Gastroesophageal sphincter (tissue), 4 donors: ENCODE results near the gene PRKG2. TPM values are rescaled to one million over a fixed set of nuclear protein-coding genes. Genes with fewer than 3 reads are reported as not detected.

Source experiments
- ATAC-seq: fragments of 150-250 bp; one replicate; pipeline ENCODE4 v1.9.1; 2016; ENCODE audit warnings: mild to moderate bottlenecking, moderate library complexity
- H3K27ac ChIP-seq, 4 donors: fragments of 200-600 bp; sonication (generic) in 3 of 4; 1 replicate in 3 of 4; 2 replicates in 1 of 4; pipeline ENCODE4 v1.5.1; 2016 to 2019
- H3K27me3 ChIP-seq: fragments of 200-600 bp; sonication (generic); one replicate; pipeline ENCODE4 v1.5.1; 2019
- H3K36me3 ChIP-seq, 2 donors: fragments of 200-600 bp; sonication (generic); one replicate each; pipeline ENCODE4 v1.5.1; 2019; ENCODE audit warnings: control low read depth in 1 of 2
- H3K4me1 ChIP-seq, 3 donors: fragments of 200-600 bp; sonication (generic); 1 replicate in 2 of 3; 2 replicates in 1 of 3; pipeline ENCODE4 v1.5.1; 2016 to 2019; ENCODE audit warnings: control low read depth in 2 of 3
- H3K4me3 ChIP-seq, 2 donors: fragments of 200-600 bp; sonication (generic); one replicate each; pipeline ENCODE4 v1.5.1; 2019; ENCODE audit warnings: mild to moderate bottlenecking in 1 of 2, moderate library complexity in 1 of 2
- H3K9me3 ChIP-seq, 3 donors: fragments of 200-600 bp; sonication (generic); one replicate each; pipeline ENCODE4 v1.5.1; 2017 to 2019; ENCODE audit warnings: control low read depth in 2 of 3
- EP300 ChIP-seq: sonication (generic); formaldehyde crosslinking; IDR thresholded peaks from one replicate; pipeline ENCODE4 v1.6.1; 2017; ENCODE audit warnings: antibody characterized with exemption, mild to moderate bottlenecking
- POLR2A ChIP-seq, 2 donors: fragments of 450-650 bp; IDR thresholded peaks; one replicate each; pipeline ENCODE4 v1.6.1; 2017; ENCODE audit warnings: antibody characterized with exemption in 2 of 2, mild to moderate bottlenecking in 2 of 2, moderate library complexity in 1 of 2
- POLR2AphosphoS5 ChIP-seq: sonication (generic); formaldehyde crosslinking; IDR thresholded peaks from one replicate; pipeline ENCODE4 v1.6.1; 2017; ENCODE audit warnings: antibody characterized with exemption
- WGBS, 2 donors: methylation state at CpG; one replicate each; pipeline ENCODE4 v1.1.5; 2018; ENCODE audit warnings: low coverage in 1 of 2; 5-methylcytosine and 5-hydroxymethylcytosine counted together
- total RNA-seq, 4 donors: library from RNA; depleted of rRNA; stranded (reverse); fragments of >200 nt; gene quantifications; one replicate each; pipeline ENCODE4 v1.1.0, GENCODE V29; 2016
- TF ChIP-seq, protein P1 (sequence below), 4 experiments: fragments of 200-600 bp in 2 of 4; fragments of 450-650 bp in 2 of 4; sonication (generic) in 1 of 4; IDR thresholded peaks; one replicate each; pipeline ENCODE4 v1.5.1; 2017 to 2019; ENCODE audit warnings: antibody characterized with exemption in 4 of 4, mild to moderate bottlenecking in 2 of 4, moderate library complexity in 2 of 4

Gene PRKG2
- total RNA-seq, 4 donors from 2014 or later, result 3.9 to 24.9 (median 13.6) TPM

DNA sequence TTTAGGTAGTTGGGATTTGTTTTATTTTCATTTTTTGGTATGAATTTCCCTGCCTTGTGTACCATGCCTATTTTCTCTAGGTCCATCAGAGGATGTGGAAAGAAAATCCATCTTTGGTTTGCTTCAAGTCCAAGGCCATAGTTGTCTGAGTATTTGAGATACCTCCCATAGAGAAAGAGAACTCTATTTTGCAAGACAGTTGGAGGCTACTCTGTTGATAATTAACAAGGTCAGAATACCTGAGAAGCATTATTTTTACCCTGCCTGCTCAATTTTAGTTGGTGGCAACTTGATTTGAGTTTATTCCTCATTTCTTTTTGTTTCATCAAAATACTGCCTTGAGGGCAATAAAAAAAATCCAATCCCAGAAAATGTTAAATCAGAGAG, 153.7 kb downstream of the PRKG2 start:
- Histone ChIP-seq H3K9me3 (no peaks in the 10 kb centered on the region), H3K27me3 (no peaks in the 10 kb centered on the region), H3K4me3 (no peak overlapping the region), H3K4me1 (no peaks in the 10 kb centered on the region), H3K27ac (no peak overlapping the region), H3K36me3 (no peaks in the 10 kb centered on the region)
- no peak for TF ChIP-seq EP300
- TF ChIP-seq POLR2A (IDR thresholded peaks at IDR 0.05), result no peak
- TF ChIP-seq POLR2AphosphoS5, result no peak
- TF ChIP-seq, protein P1, sequence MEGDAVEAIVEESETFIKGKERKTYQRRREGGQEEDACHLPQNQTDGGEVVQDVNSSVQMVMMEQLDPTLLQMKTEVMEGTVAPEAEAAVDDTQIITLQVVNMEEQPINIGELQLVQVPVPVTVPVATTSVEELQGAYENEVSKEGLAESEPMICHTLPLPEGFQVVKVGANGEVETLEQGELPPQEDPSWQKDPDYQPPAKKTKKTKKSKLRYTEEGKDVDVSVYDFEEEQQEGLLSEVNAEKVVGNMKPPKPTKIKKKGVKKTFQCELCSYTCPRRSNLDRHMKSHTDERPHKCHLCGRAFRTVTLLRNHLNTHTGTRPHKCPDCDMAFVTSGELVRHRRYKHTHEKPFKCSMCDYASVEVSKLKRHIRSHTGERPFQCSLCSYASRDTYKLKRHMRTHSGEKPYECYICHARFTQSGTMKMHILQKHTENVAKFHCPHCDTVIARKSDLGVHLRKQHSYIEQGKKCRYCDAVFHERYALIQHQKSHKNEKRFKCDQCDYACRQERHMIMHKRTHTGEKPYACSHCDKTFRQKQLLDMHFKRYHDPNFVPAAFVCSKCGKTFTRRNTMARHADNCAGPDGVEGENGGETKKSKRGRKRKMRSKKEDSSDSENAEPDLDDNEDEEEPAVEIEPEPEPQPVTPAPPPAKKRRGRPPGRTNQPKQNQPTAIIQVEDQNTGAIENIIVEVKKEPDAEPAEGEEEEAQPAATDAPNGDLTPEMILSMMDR (IDR thresholded peaks at IDR 0.05), result no peak
- no peak for ATAC-seq

DNA sequence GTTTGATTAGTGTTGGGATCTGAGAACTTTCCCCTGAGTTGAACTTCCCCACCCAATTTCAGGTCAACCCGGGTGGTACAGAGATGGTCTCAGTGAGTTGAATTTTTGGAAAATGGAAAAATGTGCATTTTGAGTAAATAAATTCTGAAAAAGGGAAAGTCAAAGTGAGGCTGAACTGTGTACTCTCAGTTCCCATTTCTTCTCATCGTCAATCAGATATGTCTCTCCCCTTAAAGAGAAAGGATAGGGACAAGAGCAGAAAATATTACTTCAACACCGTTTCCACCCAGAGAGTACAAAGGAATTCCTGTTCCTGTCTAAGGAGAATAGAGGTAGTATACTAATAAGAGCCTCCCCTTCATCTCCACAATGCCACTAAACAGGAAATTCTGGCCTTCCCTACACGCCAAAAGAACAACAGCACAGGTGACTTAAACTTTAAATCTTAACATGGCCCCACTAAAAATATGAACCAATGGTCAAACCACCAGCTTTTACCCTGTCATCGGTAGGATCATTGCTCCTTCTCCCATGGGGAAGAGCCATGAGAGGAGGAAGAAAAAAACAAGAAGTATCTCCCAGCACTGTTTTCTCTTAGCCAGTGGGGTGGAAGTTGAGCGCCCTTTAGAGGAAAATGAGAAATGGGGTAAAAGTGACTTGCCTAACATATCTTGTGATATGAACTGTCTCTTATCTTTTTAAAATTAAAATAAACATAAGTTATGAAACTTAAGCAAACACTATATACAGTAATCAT, 154.3 kb downstream of the PRKG2 start:
- no peaks in the 10 kb centered on the region for H3K27me3 ChIP-seq
- no peaks in the 10 kb centered on the region for H3K9me3 ChIP-seq
- no peaks in the 10 kb centered on the region for H3K4me1 ChIP-seq
- no peak overlapping the region for H3K27ac ChIP-seq
- ATAC-seq, result no peak
- TF ChIP-seq, protein P1 (IDR thresholded peaks at IDR 0.05), result no peak
- TF ChIP-seq POLR2AphosphoS5 (no peak), EP300 (no peak), POLR2A (IDR thresholded peaks at IDR 0.05) (no peak)
- H3K4me3 ChIP-seq, result no peak overlapping the region
- H3K36me3 ChIP-seq, result no peaks in the 10 kb centered on the region
- 77 to 95% methylated on average over 5 to 6 of the region's 6 CpGs for WGBS, 2 donors

DNA sequence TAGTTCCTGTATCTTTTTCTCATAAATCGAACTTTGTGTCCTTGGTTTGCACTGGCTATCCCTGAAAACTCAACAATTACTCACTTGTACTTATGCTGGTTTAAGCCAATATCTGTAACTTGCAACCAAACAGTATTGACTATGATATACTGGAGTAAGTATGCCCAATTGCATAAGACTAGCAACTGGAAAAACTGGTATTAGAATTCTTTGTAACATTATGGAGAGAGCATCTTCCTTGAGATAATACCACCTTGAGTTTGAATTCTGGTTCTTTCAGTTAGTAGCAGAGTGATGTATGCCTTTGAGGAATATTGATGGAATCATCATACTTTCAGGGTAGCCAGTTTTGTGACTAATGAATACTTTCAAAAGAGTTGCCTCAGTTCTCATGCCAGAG, 156.4 kb downstream of the PRKG2 start:
- no peak for ATAC-seq
- H3K9me3 ChIP-seq, result no peaks in the 10 kb centered on the region
- no peaks in the 10 kb centered on the region for H3K27me3 ChIP-seq
- 44 to 68% methylated on average over 1 of the region's 1 CpG for WGBS, 2 donors
- H3K4me3 ChIP-seq, result no peak overlapping the region
- TF ChIP-seq, protein P1 (IDR thresholded peaks at IDR 0.05), result no peak
- TF ChIP-seq EP300 (no peak), POLR2AphosphoS5 (no peak), POLR2A (IDR thresholded peaks at IDR 0.05) (no peak)
- no peak overlapping the region for H3K27ac ChIP-seq
- no peaks in the 10 kb centered on the region for H3K36me3 ChIP-seq
- H3K4me1 ChIP-seq, result no peaks in the 10 kb centered on the region

GRCh38 chr4:81052119-81053068, 162.6 kb downstream of the PRKG2 start:
- peak; percentile 64 for ATAC-seq
- peaks cover 11 to 48% (median 12%) of the 10 kb centered on the region in 3 donors for H3K4me1 ChIP-seq
- H3K36me3 ChIP-seq, result no peaks in the 10 kb centered on the region
- TF ChIP-seq POLR2A (IDR thresholded peaks at IDR 0.05), result no peak
- TF ChIP-seq, protein P1 (IDR thresholded peaks at IDR 0.05), result peak; percentile 68 to 84 (median 72)
- H3K9me3 ChIP-seq, result no peaks in the 10 kb centered on the region
- no peaks in the 10 kb centered on the region for H3K27me3 ChIP-seq
- peak overlapping the region; percentile 34 to 77 (median 53) for H3K27ac ChIP-seq
- no peak overlapping the region for H3K4me3 ChIP-seq
- WGBS, 2 donors, result 58% methylated on average over 6 to 7 of the region's 7 CpGs
